ENCODE results near the gene MKNK1. TPM values are rescaled to one million over a fixed set of nuclear protein-coding genes. Genes with fewer than 3 reads are reported as not detected.

MKNK1 gene
- polyA plus RNA-seq, 1 donor (not counting 4 experiments of a cell fraction or from before 2014, with no cell fraction given) = 55.7 TPM

DNA sequence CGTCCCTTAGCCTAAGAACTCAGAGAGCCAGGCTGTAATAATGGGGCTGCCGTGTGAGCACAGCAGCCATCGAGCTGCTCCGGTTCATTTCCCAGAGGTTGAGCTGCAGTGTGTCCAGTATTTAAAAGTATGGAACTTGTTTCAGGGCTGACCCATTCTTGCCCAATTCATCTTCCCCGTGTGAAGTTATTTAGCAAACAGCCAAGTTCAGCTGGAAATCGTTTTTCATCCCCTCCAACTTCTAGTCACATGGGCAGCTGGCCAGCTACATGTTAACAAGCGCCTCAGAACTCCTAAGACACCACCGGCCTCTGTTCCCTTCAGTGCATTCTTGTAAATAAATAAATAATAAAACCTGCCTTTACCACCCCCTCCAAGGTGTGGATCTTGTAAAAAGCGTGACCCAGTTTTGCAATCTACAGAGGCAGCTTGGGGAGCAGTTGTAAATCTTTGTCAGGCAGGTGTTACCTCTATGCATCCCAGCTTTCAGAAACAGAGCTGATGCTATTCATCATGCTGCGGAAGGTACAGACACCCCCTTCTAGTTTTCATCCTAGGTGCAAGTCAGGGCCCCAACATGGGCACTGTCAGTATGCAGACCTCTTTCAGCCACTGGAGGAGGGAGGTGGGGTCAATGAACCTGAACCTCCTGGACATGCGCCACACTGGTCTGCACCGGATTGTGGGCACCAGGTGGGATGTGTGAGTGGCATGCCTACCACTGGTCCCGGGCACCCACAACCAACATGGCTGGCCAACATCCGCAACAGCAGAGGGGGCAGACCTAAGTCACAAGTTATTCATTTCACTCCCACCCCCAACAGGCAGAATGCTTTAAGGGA, 34.0 kb downstream of the MKNK1 start:
- Histone ChIP-seq H2AFZ (ENCODE audit: control insufficient read depth, low read length) (no peak overlapping the region), H3K27me3 (ENCODE audit: control insufficient read depth, extremely low read depth, insufficient read depth, low read length) (no peaks in the 10 kb centered on the region), H3K27ac (ENCODE audit: control insufficient read depth, insufficient read depth, low read length) (no peak overlapping the region), H3K36me3 (ENCODE audit: control insufficient read depth in 2 of 2, extremely low read depth in 1 of 2, insufficient read depth in 2 of 2, low read length in 2 of 2) (peaks cover 20 to 24% of the 10 kb centered on the region in 2 experiments), H3K9me1 (ENCODE audit: control insufficient read depth, extremely low read depth, insufficient read depth, low read length) (no peaks in the 10 kb centered on the region), H3K9me3 (ENCODE audit: control insufficient read depth, low read depth, low read length) (no peaks in the 10 kb centered on the region), H3K9ac (ENCODE audit: control insufficient read depth, extremely low read depth, insufficient read depth, low read length) (no peak overlapping the region), H3K79me2 (ENCODE audit: control insufficient read depth, insufficient read depth, low read length) (no peaks in the 10 kb centered on the region), H4K20me1 (ENCODE audit: control insufficient read depth, extremely low read depth, insufficient read depth, low read length) (no peaks in the 10 kb centered on the region), H3K4me1 (ENCODE audit: control insufficient read depth, extremely low read depth, insufficient read depth, low read length) (peaks cover 4% of the 10 kb centered on the region), H3K4me3 (ENCODE audit: control insufficient read depth in 2 of 3, extremely low read depth in 1 of 3, insufficient read depth in 2 of 3, low read depth in 1 of 3, low read length in 3 of 3) (no peak overlapping the region), H3K4me2 (ENCODE audit: control insufficient read depth, extremely low read depth, insufficient read depth, low read depth, low read length) (no peak overlapping the region)
- dilution Hi-C loops (cut with MboI; ENCODE audit: extremely low pct_ligation_motif_present, low sequenced_read_pairs) = no loop called here
- no peak for DNase-seq (ENCODE audit: low read depth, low spot score)
- FAIRE-seq = no peak
- TF ChIP-seq, protein P1, sequence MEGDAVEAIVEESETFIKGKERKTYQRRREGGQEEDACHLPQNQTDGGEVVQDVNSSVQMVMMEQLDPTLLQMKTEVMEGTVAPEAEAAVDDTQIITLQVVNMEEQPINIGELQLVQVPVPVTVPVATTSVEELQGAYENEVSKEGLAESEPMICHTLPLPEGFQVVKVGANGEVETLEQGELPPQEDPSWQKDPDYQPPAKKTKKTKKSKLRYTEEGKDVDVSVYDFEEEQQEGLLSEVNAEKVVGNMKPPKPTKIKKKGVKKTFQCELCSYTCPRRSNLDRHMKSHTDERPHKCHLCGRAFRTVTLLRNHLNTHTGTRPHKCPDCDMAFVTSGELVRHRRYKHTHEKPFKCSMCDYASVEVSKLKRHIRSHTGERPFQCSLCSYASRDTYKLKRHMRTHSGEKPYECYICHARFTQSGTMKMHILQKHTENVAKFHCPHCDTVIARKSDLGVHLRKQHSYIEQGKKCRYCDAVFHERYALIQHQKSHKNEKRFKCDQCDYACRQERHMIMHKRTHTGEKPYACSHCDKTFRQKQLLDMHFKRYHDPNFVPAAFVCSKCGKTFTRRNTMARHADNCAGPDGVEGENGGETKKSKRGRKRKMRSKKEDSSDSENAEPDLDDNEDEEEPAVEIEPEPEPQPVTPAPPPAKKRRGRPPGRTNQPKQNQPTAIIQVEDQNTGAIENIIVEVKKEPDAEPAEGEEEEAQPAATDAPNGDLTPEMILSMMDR (optimal IDR thresholded peaks at IDR 0.05 in 1 of 3, IDR thresholded peaks at IDR 0.05 in 1 of 3, conservative IDR thresholded peaks at IDR 0.05 in 1 of 3; ENCODE audit: extremely low read depth in 1 of 3, insufficient read depth in 2 of 3, low read length in 3 of 3) = no peak
- no peak for TF ChIP-seq EZH2 (IDR thresholded peaks at IDR 0.05; ENCODE audit: low read length)

DNA sequence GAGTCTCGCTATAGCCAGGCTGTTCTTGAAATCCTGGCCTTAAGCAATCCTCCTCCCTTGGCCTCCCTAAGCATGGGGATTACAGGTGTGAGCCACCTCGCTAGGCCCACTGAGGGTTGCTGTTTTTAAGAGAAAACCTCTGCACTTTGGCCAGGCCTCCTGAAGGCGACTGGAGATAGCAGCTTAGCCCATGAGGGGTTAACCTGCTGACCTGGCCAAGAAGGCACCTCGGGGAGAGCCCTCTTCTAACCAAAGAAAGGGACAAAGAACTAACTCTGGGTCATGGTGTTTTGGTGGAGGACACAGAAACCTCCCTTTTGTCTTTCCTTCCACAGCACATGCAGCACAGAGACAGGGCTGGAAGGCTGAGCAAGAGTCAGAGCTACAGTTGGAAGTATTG, 35.0 kb downstream of the MKNK1 start:
- Histone ChIP-seq H3K9ac (ENCODE audit: control insufficient read depth, extremely low read depth, insufficient read depth, low read length) (no peak overlapping the region), H3K4me3 (ENCODE audit: control insufficient read depth in 2 of 3, extremely low read depth in 1 of 3, insufficient read depth in 2 of 3, low read depth in 1 of 3, low read length in 3 of 3) (no peak overlapping the region), H3K4me1 (ENCODE audit: control insufficient read depth, extremely low read depth, insufficient read depth, low read length) (peaks cover 4% of the 10 kb centered on the region), H3K36me3 (ENCODE audit: control insufficient read depth in 2 of 2, extremely low read depth in 1 of 2, insufficient read depth in 2 of 2, low read length in 2 of 2) (peaks cover 24 to 28% of the 10 kb centered on the region in 2 experiments), H3K27me3 (ENCODE audit: control insufficient read depth, extremely low read depth, insufficient read depth, low read length) (no peaks in the 10 kb centered on the region), H2AFZ (ENCODE audit: control insufficient read depth, low read length) (no peak overlapping the region), H3K79me2 (ENCODE audit: control insufficient read depth, insufficient read depth, low read length) (no peaks in the 10 kb centered on the region), H3K9me1 (ENCODE audit: control insufficient read depth, extremely low read depth, insufficient read depth, low read length) (no peaks in the 10 kb centered on the region), H3K27ac (ENCODE audit: control insufficient read depth, insufficient read depth, low read length) (no peak overlapping the region), H3K9me3 (ENCODE audit: control insufficient read depth, low read depth, low read length) (no peaks in the 10 kb centered on the region), H3K4me2 (ENCODE audit: control insufficient read depth, extremely low read depth, insufficient read depth, low read depth, low read length) (no peak overlapping the region), H4K20me1 (ENCODE audit: control insufficient read depth, extremely low read depth, insufficient read depth, low read length) (no peaks in the 10 kb centered on the region)
- DNase-seq (ENCODE audit: low read depth, low spot score) (no peak), FAIRE-seq (no peak)
- dilution Hi-C loops (cut with MboI; ENCODE audit: extremely low pct_ligation_motif_present, low sequenced_read_pairs) = no loop called here
- TF ChIP-seq, protein P1 (optimal IDR thresholded peaks at IDR 0.05 in 1 of 3, IDR thresholded peaks at IDR 0.05 in 1 of 3, conservative IDR thresholded peaks at IDR 0.05 in 1 of 3; ENCODE audit: extremely low read depth in 1 of 3, insufficient read depth in 2 of 3, low read length in 3 of 3) = no peak
- no peak for TF ChIP-seq EZH2 (IDR thresholded peaks at IDR 0.05; ENCODE audit: low read length)
